ENCODE data around the gene LRIF1.

Gene LRIF1

GRCh38 chr1:110960777-110961420 lies 2.8 kb downstream of the LRIF1 start:
- Histone ChIP-seq H2AFZ (no peak overlapping the region), H3K4me3 (ENCODE audit: low read depth, low read length) (no peak overlapping the region), H3K79me2 (no peaks in the 10 kb centered on the region), H3K9ac (no peak overlapping the region), H3K4me1 (no peaks in the 10 kb centered on the region), H3K36me3 (ENCODE audit: control insufficient read depth, insufficient read depth, low read length) (no peaks in the 10 kb centered on the region), H3K9me3 (ENCODE audit: control insufficient read depth, low read length) (no peaks in the 10 kb centered on the region), H3K27ac (no peak overlapping the region), H3K4me2 (ENCODE audit: low read length) (no peak overlapping the region), H3K27me3 (ENCODE audit: control insufficient read depth, insufficient read depth, low read length) (no peaks in the 10 kb centered on the region)
- no peak for TF ChIP-seq CTCF (IDR thresholded peaks at IDR 0.05)

DNA sequence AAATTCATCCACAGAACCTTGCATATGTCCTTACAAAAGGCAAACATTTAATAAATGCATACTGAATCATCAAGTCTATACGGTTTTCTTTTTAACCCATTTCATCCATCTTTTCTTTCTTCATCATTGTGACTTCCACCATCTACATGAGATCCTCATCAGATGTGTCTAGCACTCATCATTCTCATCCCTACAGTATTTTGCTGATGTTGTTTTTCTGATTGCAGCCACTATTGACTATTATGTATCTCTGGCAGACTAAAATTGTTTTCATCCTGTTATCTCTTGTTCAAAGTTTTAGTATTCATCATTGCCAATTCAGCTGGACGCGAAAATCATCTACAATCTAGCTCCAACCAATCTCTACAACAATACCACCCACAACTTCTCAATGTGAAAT lies 5.9 kb downstream of the LRIF1 start:
- Histone ChIP-seq H2AFZ (no peak overlapping the region), H3K79me2 (no peaks in the 10 kb centered on the region), H3K27me3 (ENCODE audit: control insufficient read depth, insufficient read depth, low read length) (no peaks in the 10 kb centered on the region), H3K36me3 (ENCODE audit: control insufficient read depth, insufficient read depth, low read length) (no peaks in the 10 kb centered on the region), H3K4me2 (ENCODE audit: low read length) (no peak overlapping the region), H3K27ac (no peak overlapping the region), H3K4me1 (no peaks in the 10 kb centered on the region), H3K9ac (no peak overlapping the region), H3K9me3 (ENCODE audit: control insufficient read depth, low read length) (no peaks in the 10 kb centered on the region), H3K4me3 (ENCODE audit: low read depth, low read length) (no peak overlapping the region)
- TF ChIP-seq CTCF (IDR thresholded peaks at IDR 0.05): no peak

- H3K9ac ChIP-seq: no peak overlapping the region
- H3K27me3 ChIP-seq (ENCODE audit: control insufficient read depth, insufficient read depth, low read length): no peaks in the 10 kb centered on the region
- no peak overlapping the region for H2AFZ ChIP-seq
- H3K4me1 ChIP-seq: no peaks in the 10 kb centered on the region
- H3K9me3 ChIP-seq (ENCODE audit: control insufficient read depth, low read length): no peaks in the 10 kb centered on the region
- H3K4me2 ChIP-seq (ENCODE audit: low read length): no peak overlapping the region
- no peaks in the 10 kb centered on the region for H3K79me2 ChIP-seq
- H3K27ac ChIP-seq: no peak overlapping the region
- TF ChIP-seq CTCF (IDR thresholded peaks at IDR 0.05): no peak
- no peak overlapping the region for H3K4me3 ChIP-seq (ENCODE audit: low read depth, low read length)
- H3K36me3 ChIP-seq (ENCODE audit: control insufficient read depth, insufficient read depth, low read length): no peaks in the 10 kb centered on the region
Measured at GRCh38 chr1:110956586-110956985, 7.1 kb downstream of the LRIF1 start.

GRCh38 chr1:110953031-110953430 lies 10.7 kb downstream of the LRIF1 start:
- H3K79me2 ChIP-seq: no peaks in the 10 kb centered on the region
- H3K27ac ChIP-seq: no peak overlapping the region
- H3K4me3 ChIP-seq (ENCODE audit: low read depth, low read length): no peak overlapping the region
- H2AFZ ChIP-seq: no peak overlapping the region
- no peaks in the 10 kb centered on the region for H3K27me3 ChIP-seq (ENCODE audit: control insufficient read depth, insufficient read depth, low read length)
- H3K36me3 ChIP-seq (ENCODE audit: control insufficient read depth, insufficient read depth, low read length): no peaks in the 10 kb centered on the region
- no peaks in the 10 kb centered on the region for H3K9me3 ChIP-seq (ENCODE audit: control insufficient read depth, low read length)
- H3K9ac ChIP-seq: no peak overlapping the region
- TF ChIP-seq CTCF (IDR thresholded peaks at IDR 0.05): no peak
- H3K4me1 ChIP-seq: no peaks in the 10 kb centered on the region
- H3K4me2 ChIP-seq (ENCODE audit: low read length): no peak overlapping the region

DNA sequence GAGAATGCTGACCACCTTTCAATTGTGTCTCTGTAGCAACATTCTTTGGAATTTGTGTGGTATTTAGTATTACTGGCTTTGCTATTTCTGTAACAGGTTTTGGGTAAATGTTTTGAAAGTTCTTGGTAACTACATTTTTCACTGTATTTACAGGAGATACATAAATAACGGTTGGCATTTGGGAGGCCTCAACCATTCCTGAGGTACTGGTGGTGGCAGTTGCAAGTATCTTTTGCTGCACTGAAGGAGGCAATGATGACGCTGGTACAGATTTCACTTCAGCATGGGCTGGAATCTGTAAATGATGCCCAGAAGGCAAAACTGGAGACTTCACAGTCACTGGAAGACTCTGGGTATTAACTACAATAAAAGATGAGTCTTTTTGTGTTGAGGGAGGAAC lies 11.7 kb downstream of the LRIF1 start:
- Histone ChIP-seq H3K9me3 (ENCODE audit: control insufficient read depth, low read length) (no peaks in the 10 kb centered on the region), H3K4me1 (no peaks in the 10 kb centered on the region), H3K36me3 (ENCODE audit: control insufficient read depth, insufficient read depth, low read length) (no peaks in the 10 kb centered on the region), H3K9ac (no peak overlapping the region), H3K27ac (no peak overlapping the region), H3K79me2 (no peaks in the 10 kb centered on the region), H3K27me3 (ENCODE audit: control insufficient read depth, insufficient read depth, low read length) (no peaks in the 10 kb centered on the region), H3K4me2 (ENCODE audit: low read length) (no peak overlapping the region), H2AFZ (no peak overlapping the region), H3K4me3 (ENCODE audit: low read depth, low read length) (no peak overlapping the region)
- TF ChIP-seq CTCF (IDR thresholded peaks at IDR 0.05): no peak

Data from parathyroid adenoma (tissue), 2 donors.